Suprapubic skin (tissue), 4 donors: ENCODE data around the gene CPNE5. TPM values are rescaled to one million over a fixed set of nuclear protein-coding genes. Genes with fewer than 3 reads are reported as not detected.
A peak's percentile ranks its signal among the peaks of the same experiment; 100 is the strongest.

Experiments used
- DNase-seq, 2 donors: peaks; one replicate each; pipeline ENCODE4 v3.0.0-alpha.2; 2019; ENCODE audit warnings: low spot score in 2 of 2
- H3K27ac ChIP-seq: fragments of 200-600 bp; sonication (generic); one replicate; pipeline ENCODE4 v1.5.1; 2019
- H3K27me3 ChIP-seq: fragments of 200-600 bp; sonication (generic); one replicate; pipeline ENCODE4 v1.5.1; 2019
- H3K36me3 ChIP-seq: fragments of 200-600 bp; sonication (generic); one replicate; pipeline ENCODE4 v1.5.1; 2019
- H3K4me1 ChIP-seq: fragments of 200-600 bp; sonication (generic); one replicate; pipeline ENCODE4 v1.5.1; 2019
- H3K4me3 ChIP-seq: fragments of 200-600 bp; sonication (generic); one replicate; pipeline ENCODE4 v1.5.1; 2019; ENCODE audit warnings: mild to moderate bottlenecking
- H3K9me3 ChIP-seq: fragments of 200-600 bp; sonication (generic); one replicate; pipeline ENCODE4 v1.5.1; 2019
- EP300 ChIP-seq: sonication (generic); formaldehyde crosslinking; IDR thresholded peaks from one replicate; pipeline ENCODE4 v1.6.1; 2017; ENCODE audit warnings: antibody characterized with exemption
- POLR2A ChIP-seq, 2 donors: fragments of 450-650 bp; IDR thresholded peaks; one replicate each; pipeline ENCODE4 v1.6.1; 2017; ENCODE audit warnings: antibody characterized with exemption in 2 of 2, mild to moderate bottlenecking in 2 of 2, moderate library complexity in 2 of 2
- POLR2AphosphoS5 ChIP-seq, 3 donors: sonication (generic); formaldehyde crosslinking; IDR thresholded peaks; one replicate each; pipeline ENCODE4 v1.6.1; 2017; ENCODE audit warnings: antibody characterized with exemption in 3 of 3
- WGBS: methylation state at CpG from one replicate; pipeline ENCODE4 v1.1.5; 2018; 5-methylcytosine and 5-hydroxymethylcytosine counted together
- total RNA-seq, 4 donors: library from RNA; depleted of rRNA; stranded (reverse); fragments of >200 nt; gene quantifications; one replicate each; pipeline ENCODE4 v1.1.0, GENCODE V29; 2016
- TF ChIP-seq, protein P1 (sequence below), 2 donors: fragments of 200-600 bp in 1 of 2; fragments of 450-650 bp in 1 of 2; sonication (generic) in 1 of 2; IDR thresholded peaks; one replicate each; pipeline ENCODE4 v1.5.1; 2016 to 2019; ENCODE audit warnings: antibody characterized with exemption in 2 of 2, mild to moderate bottlenecking in 1 of 2, moderate library complexity in 1 of 2

Gene CPNE5
- total RNA-seq, 4 donors from 2014 or later, result 0.48 to 1.2 (median 0.90) TPM

DNA sequence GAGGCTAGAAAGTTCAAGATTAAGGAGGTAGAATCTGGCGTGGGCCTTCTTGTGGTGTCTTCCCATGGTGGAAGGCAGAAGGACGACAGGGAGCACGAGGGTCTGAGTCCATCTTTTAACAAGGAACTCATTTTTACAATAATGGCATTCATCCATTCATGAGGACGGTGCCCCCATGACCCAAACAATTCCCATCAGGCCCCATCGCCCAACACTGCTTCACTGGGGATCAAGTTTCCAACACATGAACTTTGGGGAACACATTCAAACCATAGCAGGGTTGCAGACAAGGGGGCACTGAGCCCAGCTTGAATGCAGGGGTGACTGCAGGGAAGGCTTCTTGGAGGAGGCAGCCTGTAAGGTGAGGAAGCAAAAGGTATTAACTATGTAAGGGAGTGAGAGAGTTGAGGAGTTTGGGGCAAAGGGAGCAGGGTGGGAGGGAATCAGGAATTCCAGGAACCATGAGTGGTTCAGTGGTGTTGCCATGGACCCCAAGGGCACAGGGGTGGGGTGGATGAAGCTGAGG lies 136.1 kb downstream of the CPNE5 start:
- H3K36me3 ChIP-seq, result no peaks in the 10 kb centered on the region
- H3K27me3 ChIP-seq, result no peaks in the 10 kb centered on the region
- no peaks in the 10 kb centered on the region for H3K4me1 ChIP-seq
- TF ChIP-seq, protein P1, sequence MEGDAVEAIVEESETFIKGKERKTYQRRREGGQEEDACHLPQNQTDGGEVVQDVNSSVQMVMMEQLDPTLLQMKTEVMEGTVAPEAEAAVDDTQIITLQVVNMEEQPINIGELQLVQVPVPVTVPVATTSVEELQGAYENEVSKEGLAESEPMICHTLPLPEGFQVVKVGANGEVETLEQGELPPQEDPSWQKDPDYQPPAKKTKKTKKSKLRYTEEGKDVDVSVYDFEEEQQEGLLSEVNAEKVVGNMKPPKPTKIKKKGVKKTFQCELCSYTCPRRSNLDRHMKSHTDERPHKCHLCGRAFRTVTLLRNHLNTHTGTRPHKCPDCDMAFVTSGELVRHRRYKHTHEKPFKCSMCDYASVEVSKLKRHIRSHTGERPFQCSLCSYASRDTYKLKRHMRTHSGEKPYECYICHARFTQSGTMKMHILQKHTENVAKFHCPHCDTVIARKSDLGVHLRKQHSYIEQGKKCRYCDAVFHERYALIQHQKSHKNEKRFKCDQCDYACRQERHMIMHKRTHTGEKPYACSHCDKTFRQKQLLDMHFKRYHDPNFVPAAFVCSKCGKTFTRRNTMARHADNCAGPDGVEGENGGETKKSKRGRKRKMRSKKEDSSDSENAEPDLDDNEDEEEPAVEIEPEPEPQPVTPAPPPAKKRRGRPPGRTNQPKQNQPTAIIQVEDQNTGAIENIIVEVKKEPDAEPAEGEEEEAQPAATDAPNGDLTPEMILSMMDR (IDR thresholded peaks at IDR 0.05), result no peak
- TF ChIP-seq EP300 (no peak), POLR2AphosphoS5 (IDR thresholded peaks at IDR 0.05) (no peak), POLR2A (IDR thresholded peaks at IDR 0.05) (no peak)
- peak in 1 of 2 donors; percentile 68 for DNase-seq
- H3K4me3 ChIP-seq, result no peak overlapping the region
- 97% methylated on average over 5 of the region's 5 CpGs for WGBS
- H3K27ac ChIP-seq, result no peak overlapping the region
- H3K9me3 ChIP-seq, result no peaks in the 10 kb centered on the region

DNA sequence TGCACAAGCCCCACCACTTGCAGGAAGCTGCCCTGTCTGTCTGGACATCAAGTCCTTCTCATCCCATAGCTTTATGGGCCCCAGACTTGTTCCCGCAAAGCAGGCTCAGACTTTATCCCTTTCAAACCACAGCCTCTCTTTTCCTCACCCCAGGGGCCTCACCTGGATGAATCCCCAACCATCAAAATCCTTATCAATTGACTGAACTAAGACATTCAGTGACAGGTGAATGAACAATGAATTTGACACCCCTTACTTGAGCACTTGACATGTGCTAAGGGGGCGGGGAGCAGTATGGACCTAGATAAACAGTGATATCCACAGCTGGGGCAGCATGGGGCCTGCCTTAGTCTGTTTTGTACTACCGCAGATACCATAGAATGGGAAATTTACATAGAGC lies 136.6 kb downstream of the CPNE5 start:
- H3K27ac ChIP-seq, result no peak overlapping the region
- no peaks in the 10 kb centered on the region for H3K36me3 ChIP-seq
- no peaks in the 10 kb centered on the region for H3K4me1 ChIP-seq
- peak in 1 of 2 donors; percentile 41 for DNase-seq
- no peaks in the 10 kb centered on the region for H3K9me3 ChIP-seq
- H3K27me3 ChIP-seq, result no peaks in the 10 kb centered on the region
- WGBS, result 100% methylated on average over 3 of the region's 3 CpGs
- TF ChIP-seq EP300 (no peak), POLR2A (IDR thresholded peaks at IDR 0.05) (no peak), POLR2AphosphoS5 (IDR thresholded peaks at IDR 0.05) (no peak)
- TF ChIP-seq, protein P1 (IDR thresholded peaks at IDR 0.05), result no peak
- H3K4me3 ChIP-seq, result no peak overlapping the region

DNA sequence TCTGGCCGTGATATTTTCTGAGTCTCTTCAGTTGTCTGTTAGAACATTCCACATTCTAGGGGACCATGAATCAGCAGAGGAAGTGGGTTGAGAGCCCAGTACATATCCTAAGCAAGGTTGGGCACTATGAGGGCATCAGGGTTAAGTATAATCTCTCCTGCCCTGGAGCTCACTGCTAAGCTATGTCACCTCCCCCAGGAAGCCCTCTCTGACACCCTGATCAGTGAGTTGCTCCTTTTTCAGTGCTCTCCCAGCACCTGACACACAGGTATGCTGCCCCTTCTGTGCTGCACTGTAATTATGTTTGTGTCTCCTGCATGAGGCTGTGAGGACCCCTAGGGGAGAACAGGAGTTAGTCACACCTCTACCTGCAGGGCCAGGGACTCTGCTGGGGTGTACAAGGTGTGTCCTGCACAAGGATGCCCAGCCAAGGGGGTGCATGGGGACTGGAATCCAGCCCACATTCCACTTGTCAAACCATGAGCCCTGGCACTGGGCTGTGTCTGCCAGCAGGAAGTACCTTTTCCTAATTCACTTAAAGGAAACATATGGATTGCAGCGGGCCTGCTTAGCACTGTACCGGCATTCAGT lies 137.7 kb downstream of the CPNE5 start:
- Histone ChIP-seq H3K4me1 (no peaks in the 10 kb centered on the region), H3K27me3 (no peaks in the 10 kb centered on the region), H3K36me3 (no peaks in the 10 kb centered on the region), H3K27ac (no peak overlapping the region), H3K9me3 (no peaks in the 10 kb centered on the region), H3K4me3 (no peak overlapping the region)
- TF ChIP-seq POLR2A (IDR thresholded peaks at IDR 0.05), result no peak
- TF ChIP-seq POLR2AphosphoS5 (IDR thresholded peaks at IDR 0.05), result no peak
- TF ChIP-seq, protein P1 (IDR thresholded peaks at IDR 0.05), result no peak
- TF ChIP-seq EP300, result no peak
- DNase-seq, result peak; percentile 36 to 52
- 67% methylated on average over 3 of the region's 3 CpGs for WGBS

DNA sequence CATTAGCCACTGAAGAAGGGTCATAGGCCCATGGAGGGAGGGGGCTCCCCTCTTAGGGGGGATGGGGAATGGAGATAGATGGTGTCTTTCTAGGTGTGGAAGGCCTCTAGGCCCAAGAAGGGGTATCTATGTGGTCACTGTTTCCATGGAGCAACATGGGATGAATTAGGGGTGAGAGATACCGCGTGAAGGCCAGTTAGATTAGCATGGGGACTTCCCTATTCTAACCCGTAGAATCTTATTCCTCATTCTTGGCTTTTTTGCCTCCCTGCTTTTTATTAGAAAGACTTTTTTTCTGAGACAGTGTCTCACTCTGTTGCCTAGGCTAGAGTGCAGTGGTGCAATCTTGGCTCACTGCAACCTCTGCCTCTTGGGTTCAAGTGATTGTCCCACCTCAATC lies 138.4 kb downstream of the CPNE5 start:
- no peak overlapping the region for H3K27ac ChIP-seq
- no peaks in the 10 kb centered on the region for H3K9me3 ChIP-seq
- 91% methylated on average over 3 of the region's 3 CpGs for WGBS
- DNase-seq, result no peak
- no peaks in the 10 kb centered on the region for H3K36me3 ChIP-seq
- no peak for TF ChIP-seq POLR2AphosphoS5 (IDR thresholded peaks at IDR 0.05)
- no peak for TF ChIP-seq EP300
- TF ChIP-seq POLR2A (IDR thresholded peaks at IDR 0.05), result no peak
- TF ChIP-seq, protein P1 (IDR thresholded peaks at IDR 0.05), result no peak
- no peaks in the 10 kb centered on the region for H3K27me3 ChIP-seq
- H3K4me3 ChIP-seq, result no peak overlapping the region
- H3K4me1 ChIP-seq, result no peaks in the 10 kb centered on the region

DNA sequence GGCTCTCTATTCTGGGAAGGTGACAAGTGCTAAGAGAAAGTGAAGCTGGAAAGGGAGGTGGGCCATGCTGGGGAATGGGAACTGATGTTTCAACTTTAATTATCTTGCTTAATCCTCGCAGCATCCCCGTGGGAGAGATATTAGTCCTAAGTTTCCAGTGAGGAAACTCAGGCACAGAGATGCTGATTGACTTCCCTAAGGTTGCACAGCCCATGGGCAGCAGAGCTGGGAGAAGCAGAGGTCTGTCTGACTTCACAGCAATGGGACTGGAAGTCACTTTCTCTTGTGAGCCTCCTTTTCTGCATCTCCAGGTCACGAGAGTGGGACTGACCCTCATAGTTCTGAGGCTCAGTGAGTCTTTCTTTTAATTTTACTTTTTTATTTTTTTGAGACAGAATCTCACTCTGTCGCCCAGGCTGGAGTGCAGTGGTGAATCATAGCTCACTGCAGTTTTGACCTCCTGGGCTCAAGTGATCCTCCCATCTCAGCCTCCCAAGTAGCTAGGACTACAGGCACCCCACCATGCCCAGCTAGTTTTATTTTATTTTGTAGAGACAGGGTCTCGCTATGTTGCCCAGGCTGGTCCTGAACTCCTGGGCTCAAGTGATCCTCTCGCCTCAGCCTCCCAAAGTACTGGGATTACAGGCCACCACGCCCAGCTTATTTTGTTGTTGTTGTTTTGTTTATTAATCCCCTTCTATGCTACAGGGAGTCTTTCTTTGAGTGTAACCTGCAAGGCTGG lies 139.0 kb downstream of the CPNE5 start:
- no peaks in the 10 kb centered on the region for H3K27me3 ChIP-seq
- no peaks in the 10 kb centered on the region for H3K9me3 ChIP-seq
- no peak overlapping the region for H3K27ac ChIP-seq
- no peak overlapping the region for H3K4me3 ChIP-seq
- WGBS, result 92% methylated on average over 7 of the region's 7 CpGs
- DNase-seq, result peak in 1 of 2 donors; percentile 38
- H3K36me3 ChIP-seq, result no peaks in the 10 kb centered on the region
- no peaks in the 10 kb centered on the region for H3K4me1 ChIP-seq
- no peak for TF ChIP-seq EP300
- no peak for TF ChIP-seq POLR2AphosphoS5 (IDR thresholded peaks at IDR 0.05)
- TF ChIP-seq POLR2A (IDR thresholded peaks at IDR 0.05), result no peak
- TF ChIP-seq, protein P1 (IDR thresholded peaks at IDR 0.05), result no peak
